ENCODE data around the gene TMEM254.
"Not testable (repeated sequence)": the region's sequence is repeated elsewhere in the genome, so short reads cannot be mapped to it uniquely, and the experiment has no call there.

TMEM254 gene

GRCh38 chr10:80078448-80079311, at the start of gene TMEM254:
Gene TMEM254 (plus strand): TSS chr10:80078665. CDS start chr10:80078700, 35 bp downstream.
- H3K9me3 Mint-ChIP-seq = no peaks in the 10 kb centered on the region
- peaks cover 29% of the 10 kb centered on the region for H3K4me1 Mint-ChIP-seq
- DNase-seq (ENCODE audit: low spot score in 2 of 2) (peak; percentile 73 to 90), ATAC-seq (peak; percentile 89)
- no peaks in the 10 kb centered on the region for H3K36me3 Mint-ChIP-seq
- H3K4me3 Mint-ChIP-seq = peak within 1 kb of the TSS; percentile 83
- H3K27ac Mint-ChIP-seq = peak within 1 kb of the TSS; percentile 95

- not testable (repeated sequence) for H3K36me3 Mint-ChIP-seq; H3K27ac Mint-ChIP-seq; H3K4me3 Mint-ChIP-seq; H3K4me1 Mint-ChIP-seq; H3K9me3 Mint-ChIP-seq; DNase-seq (ENCODE audit: low spot score in 2 of 2)
- peak; percentile 66 for ATAC-seq
Observed at GRCh38 chr10:80029205-80029604, 49.3 kb upstream of the TMEM254 start.

GRCh38 chr10:80029865-80030264, 48.6 kb upstream of the TMEM254 start:
- H3K27ac Mint-ChIP-seq; H3K4me3 Mint-ChIP-seq; DNase-seq (ENCODE audit: low spot score in 2 of 2); H3K36me3 Mint-ChIP-seq; H3K9me3 Mint-ChIP-seq; ATAC-seq; H3K4me1 Mint-ChIP-seq: not testable (repeated sequence)

- no peak overlapping the region for H3K27ac Mint-ChIP-seq
- ATAC-seq (no peak), DNase-seq (ENCODE audit: low spot score in 2 of 2) (no peak)
- H3K9me3 Mint-ChIP-seq = no peaks in the 10 kb centered on the region
- no peaks in the 10 kb centered on the region for H3K36me3 Mint-ChIP-seq
- no peak overlapping the region for H3K4me3 Mint-ChIP-seq
- peaks cover 5% of the 10 kb centered on the region for H3K4me1 Mint-ChIP-seq
Observed at GRCh38 chr10:80032503-80032902, 46.0 kb upstream of the TMEM254 start.

- not testable (repeated sequence) for H3K27ac Mint-ChIP-seq; H3K4me1 Mint-ChIP-seq; H3K4me3 Mint-ChIP-seq; ATAC-seq; DNase-seq (ENCODE audit: low spot score in 2 of 2); H3K36me3 Mint-ChIP-seq; H3K9me3 Mint-ChIP-seq
Observed at GRCh38 chr10:80034766-80035165, 43.7 kb upstream of the TMEM254 start.

- not testable (repeated sequence) for DNase-seq (ENCODE audit: low spot score in 2 of 2); H3K9me3 Mint-ChIP-seq; ATAC-seq; H3K4me1 Mint-ChIP-seq; H3K36me3 Mint-ChIP-seq; H3K4me3 Mint-ChIP-seq; H3K27ac Mint-ChIP-seq
Observed at GRCh38 chr10:80035430-80035829, 43.0 kb upstream of the TMEM254 start.

- not testable (repeated sequence) for H3K4me1 Mint-ChIP-seq; H3K36me3 Mint-ChIP-seq; ATAC-seq; H3K4me3 Mint-ChIP-seq; H3K9me3 Mint-ChIP-seq; H3K27ac Mint-ChIP-seq; DNase-seq (ENCODE audit: low spot score in 2 of 2)
Observed at GRCh38 chr10:80036921-80037500, 41.5 kb upstream of the TMEM254 start.

- H3K9me3 Mint-ChIP-seq; H3K36me3 Mint-ChIP-seq; DNase-seq (ENCODE audit: low spot score in 2 of 2); H3K4me1 Mint-ChIP-seq; H3K27ac Mint-ChIP-seq; H3K4me3 Mint-ChIP-seq: not testable (repeated sequence)
- ATAC-seq = peak; percentile 43
Observed at GRCh38 chr10:80038226-80038625, 40.2 kb upstream of the TMEM254 start.

- DNase-seq (ENCODE audit: low spot score in 2 of 2) (no peak), ATAC-seq (no peak)
- Mint-ChIP-seq H3K27ac (no peak overlapping the region), H3K4me1 (no peaks in the 10 kb centered on the region), H3K36me3 (no peaks in the 10 kb centered on the region), H3K4me3 (no peak overlapping the region), H3K9me3 (no peaks in the 10 kb centered on the region)
Observed at GRCh38 chr10:80041162-80041561, 37.3 kb upstream of the TMEM254 start.

- not testable (repeated sequence) for H3K36me3 Mint-ChIP-seq; H3K4me3 Mint-ChIP-seq; DNase-seq (ENCODE audit: low spot score in 2 of 2); H3K4me1 Mint-ChIP-seq; H3K9me3 Mint-ChIP-seq; H3K27ac Mint-ChIP-seq; ATAC-seq
Observed at GRCh38 chr10:80044935-80045334, 33.5 kb upstream of the TMEM254 start.

GRCh38 chr10:80046629-80047441, 31.6 kb upstream of the TMEM254 start:
- ATAC-seq = peak; percentile 83
- no peak overlapping the region for H3K4me3 Mint-ChIP-seq
- H3K27ac Mint-ChIP-seq = no peak overlapping the region

GRCh38 chr10:80050752-80051151, 27.7 kb upstream of the TMEM254 start:
- Mint-ChIP-seq H3K36me3 (no peaks in the 10 kb centered on the region), H3K27ac (no peak overlapping the region), H3K9me3 (no peaks in the 10 kb centered on the region), H3K4me1 (no peaks in the 10 kb centered on the region), H3K4me3 (no peak overlapping the region)
- ATAC-seq (no peak), DNase-seq (ENCODE audit: low spot score in 2 of 2) (no peak)

More at GRCh38 chr10:80046629-80047441, 31.6 kb upstream of the TMEM254 start:
- DNase-seq (ENCODE audit: low spot score in 2 of 2) = peak; percentile 71 to 83
- Mint-ChIP-seq H3K36me3 (no peaks in the 10 kb centered on the region), H3K9me3 (no peaks in the 10 kb centered on the region), H3K4me1 (no peaks in the 10 kb centered on the region)

- Mint-ChIP-seq H3K4me3 (no peak overlapping the region), H3K36me3 (no peaks in the 10 kb centered on the region), H3K27ac (no peak overlapping the region), H3K4me1 (no peaks in the 10 kb centered on the region), H3K9me3 (no peaks in the 10 kb centered on the region)
- DNase-seq (ENCODE audit: low spot score in 2 of 2) (no peak), ATAC-seq (no peak)
Observed at GRCh38 chr10:80051993-80052392, 26.5 kb upstream of the TMEM254 start.

GRCh38 chr10:80055760-80056159, 22.7 kb upstream of the TMEM254 start:
- DNase-seq (ENCODE audit: low spot score in 2 of 2) = no peak
- ATAC-seq = no peak
- Mint-ChIP-seq H3K9me3 (no peaks in the 10 kb centered on the region), H3K27ac (no peak overlapping the region), H3K4me3 (no peak overlapping the region), H3K36me3 (no peaks in the 10 kb centered on the region), H3K4me1 (peaks cover 11% of the 10 kb centered on the region)

GRCh38 chr10:80057171-80057570, 21.3 kb upstream of the TMEM254 start:
- DNase-seq (ENCODE audit: low spot score in 2 of 2) (no peak), ATAC-seq (no peak)
- Mint-ChIP-seq H3K9me3 (no peaks in the 10 kb centered on the region), H3K27ac (no peak overlapping the region), H3K4me1 (peaks cover 11% of the 10 kb centered on the region), H3K4me3 (no peak overlapping the region), H3K36me3 (no peaks in the 10 kb centered on the region)

Measured in stimulated activated effector memory CD8-positive, alpha-beta T cell treated with anti-CD3 and anti-CD28 coated beads, Interleukin-12 subunit alpha, Interleukin-12 subunit beta, amount 100 ng/mL, for 72 hours (primary cell).